GM12878 (cell line): ENCODE measurements around the gene FARSB. TPM values are rescaled to one million over a fixed set of nuclear protein-coding genes. Genes with fewer than 3 reads are reported as not detected.

Source experiments
- ATAC-seq: fragments of 200-7000 bp; cut with Tn5 transposase; 3 replicates; pipeline ENCODE4 v1.9.1; 2020; ENCODE audit warnings: mild to moderate bottlenecking, moderate library complexity
- BruUV-seq: library from RNA; stranded (reverse); fragments of 400-500 nt; replicated peaks from 2 replicates; lab custom pipeline; 2021; lab: Mats Ljungman, UMichigan
- CTCF ChIA-PET: fragments of 300-600 bp; sonication (Branson Sonifier 250); formaldehyde crosslinking; extraction: SDS; loops from one replicate; lab custom pipeline; 2021; ENCODE audit warnings: inconsistent platforms; lab: Yijun Ruan, JAX
- POLR2A ChIA-PET: fragments of 350-600 bp; formaldehyde crosslinking; extraction: SDS; loops from one replicate; lab custom pipeline; 2021; ENCODE audit warnings: inconsistent platforms; lab: Charles Lee
- RAD21 ChIA-PET: fragments of 300-600 bp; sonication (Branson Sonifier 250); formaldehyde crosslinking; loops from one replicate; lab custom pipeline; 2023; ENCODE audit warnings: antibody characterized with exemption; ENCODE audit not compliant: unreplicated experiment; lab: Charles Lee
- SMC1A ChIA-PET: fragments of 300-600 bp; sonication (Branson Sonifier 250); formaldehyde crosslinking; loops from one replicate; lab custom pipeline; 2023; ENCODE audit not compliant: unreplicated experiment, uncharacterized antibody; lab: Charles Lee
- DNase-seq: peaks from one replicate; pipeline ENCODE4 v3.0.0-alpha.2; 2011; ENCODE audit warnings: low read depth, low spot score
- FAIRE-seq: peaks from 3 replicates; lab custom pipeline; 2011; peaks lifted over from hg19 to GRCh38; lab: Jason Lieb, UNC
- H2AFZ ChIP-seq: 2 replicates; pipeline ENCODE4 v1.6.0; 2011; ENCODE audit warnings: low read depth, low read length, control low read depth; ENCODE audit not compliant: control insufficient read depth
- H3K27ac ChIP-seq: 2 replicates; pipeline ENCODE4 v1.5.1; 2011; ENCODE audit warnings: control low read depth; ENCODE audit not compliant: control insufficient read depth, insufficient read depth
- H3K27me3 ChIP-seq, 2 experiments: replicated peaks in 1 of 2; 2 replicates each; pipeline versions ENCODE4 v1.6.0 to v1.6.1; 2011; ENCODE audit warnings: low read length in 1 of 2; ENCODE audit not compliant: control insufficient read depth in 2 of 2, insufficient read depth in 2 of 2
- H3K36me3 ChIP-seq, 2 experiments: 2 replicates each; pipeline ENCODE4 v1.5.1; 2011; ENCODE audit warnings: low read length in 1 of 2; ENCODE audit not compliant: control insufficient read depth in 2 of 2, insufficient read depth in 2 of 2
- H3K4me1 ChIP-seq: 2 replicates; pipeline ENCODE4 v1.6.1; 2011; ENCODE audit warnings: mild to moderate bottlenecking, low read length, moderate library complexity, mixed read lengths; ENCODE audit not compliant: control insufficient read depth, insufficient read depth
- H3K4me2 ChIP-seq: 2 replicates; pipeline ENCODE4 v1.6.0; 2011; ENCODE audit warnings: control low read depth; ENCODE audit not compliant: control insufficient read depth, insufficient read depth
- H3K4me3 ChIP-seq: fragments of 200-600 bp; sonication (generic); 2 replicates; pipeline ENCODE4 v1.5.1; 2016
- H3K79me2 ChIP-seq: 2 replicates; pipeline ENCODE4 v1.6.0; 2011; ENCODE audit warnings: low read length; ENCODE audit not compliant: control insufficient read depth, insufficient read depth
- H3K9ac ChIP-seq: 2 replicates; pipeline ENCODE4 v1.8.0; 2011; ENCODE audit warnings: low read length, control low read depth, mixed read lengths; ENCODE audit not compliant: control insufficient read depth, insufficient read depth
- H3K9me3 ChIP-seq: replicated peaks from 3 replicates; pipeline ENCODE4 v1.5.1; 2011; ENCODE audit warnings: mild to moderate bottlenecking, low read length; ENCODE audit not compliant: control insufficient read depth, insufficient read depth
- H4K20me1 ChIP-seq: 2 replicates; pipeline ENCODE4 v1.6.0; 2011; ENCODE audit not compliant: control insufficient read depth, insufficient read depth
- BCLAF1 ChIP-seq: fragments of 450-650 bp; IDR thresholded peaks from 2 replicates; pipeline ENCODE4 v1.6.1; 2017; ENCODE audit warnings: antibody characterized with exemption, mild to moderate bottlenecking, moderate library complexity
- CBX5 ChIP-seq: sonication (generic); IDR thresholded peaks from 2 replicates; pipeline ENCODE4 v1.6.1; 2016; ENCODE audit warnings: low read depth, moderate library complexity, mild to moderate bottlenecking, inconsistent platforms
- CUX1 ChIP-seq: IDR thresholded peaks from 2 replicates; pipeline ENCODE4 v1.6.1; 2012; ENCODE audit warnings: improper control_type of control experiment, low read depth, low read length; ENCODE audit not compliant: insufficient replicate concordance
- KDM1A ChIP-seq: fragments of 200-600 bp; sonication (generic); IDR thresholded peaks from 2 replicates; pipeline ENCODE4 v1.6.1; 2016; ENCODE audit warnings: borderline replicate concordance
- MLLT1 ChIP-seq: fragments of 450-650 bp; IDR thresholded peaks from 2 replicates; pipeline ENCODE4 v1.6.1; 2016; ENCODE audit warnings: mild to moderate bottlenecking
- MXI1 ChIP-seq: fragments of 150-350 bp; IDR thresholded peaks from 2 replicates; pipeline ENCODE4 v1.6.1; 2011; ENCODE audit warnings: low read depth, mild to moderate bottlenecking, inconsistent platforms, low read length, improper control_type of control experiment
- RB1 ChIP-seq: fragments of 450-650 bp; formaldehyde crosslinking; IDR thresholded peaks from 2 replicates; pipeline ENCODE4 v1.6.1; 2017; ENCODE audit warnings: mild to moderate bottlenecking, borderline replicate concordance
- SPI1 ChIP-seq: IDR thresholded peaks from 2 replicates; pipeline ENCODE4 v1.6.1; 2011; ENCODE audit warnings: low read depth, mild to moderate bottlenecking, low read length, moderate library complexity, borderline replicate concordance; ENCODE audit not compliant: insufficient read depth
- TCF12 ChIP-seq: IDR thresholded peaks from 2 replicates; pipeline ENCODE4 v1.6.1; 2011; ENCODE audit warnings: low read depth, mild to moderate bottlenecking, low read length
- WGBS: methylation state at CpG from one replicate; pipeline ENCODE4 v1.1.6; 2016; ENCODE audit warnings: low lambda C conversion rate; ENCODE audit not compliant: insufficient replicate concordance, insufficient coverage; ENCODE audit errors: missing lambda C conversion rate; 5-methylcytosine and 5-hydroxymethylcytosine counted together
- in situ Hi-C: fragments of 300-500 bp; cut with MboI; formaldehyde crosslinking; loops from 9 replicates; pipeline ENCODE4 v1.14.3; 2018; ENCODE audit warnings: mixed read lengths
- intact Hi-C: fragments of 100-400 bp; cut with micrococcal nuclease; formaldehyde crosslinking; loops from one replicate; pipeline ENCODE4 v1.14.2; 2022; ENCODE audit not compliant: unreplicated experiment
- polyA plus RNA-seq, 11 experiments: library from polyadenylated mRNA; depleted of rRNA in 4 of 11; unstranded in 6 of 11; stranded (reverse) in 5 of 11; fragments of >200 nt; fragmentation: Nextera tagmentation in 4 of 11; fragmentation: Illumina TruSeq in 1 of 11; extraction: Ambion mirVana in 4 of 11; extraction: Trizol in 1 of 11; gene quantifications; 1 replicate in 1 of 11; 2 replicates in 10 of 11; pipeline versions ENCODE4 v1.2.1 to v1.2.3, GENCODE V29; 2011 to 2016; ENCODE audit warnings: inconsistent platforms in 2 of 11, missing spikeins in 2 of 11, low read depth in 1 of 11
- total RNA-seq, 4 experiments: library from RNA; depleted of rRNA in 3 of 4; stranded (reverse); fragments of >200 nt in 3 of 4; fragmentation: Illumina TruSeq in 1 of 4; extraction: Trizol in 1 of 4; gene quantifications; 2 replicates each; pipeline versions ENCODE4 v1.2.1 to v1.2.3, GENCODE V29; 2013 to 2021

Gene FARSB
- total and polyA plus RNA-seq, 10 of the 15 experiments (the other 5 are each of a cell fraction or from before 2014, with no cell fraction given), result 32.4 to 127 (median 73.8) TPM

- in situ Hi-C loops, result no loop called here
- peaks cover 1 to 22% of the 10 kb centered on the region in 2 experiments for H3K36me3 ChIP-seq
- TF ChIP-seq SPI1 (no peak), MXI1 (no peak), BCLAF1 (no peak), TCF12 (no peak), RB1 (no peak), CUX1 (no peak), KDM1A (no peak), CBX5 (no peak), MLLT1 (no peak)
- TF ChIP-seq, all 136 proteins: peak for 0
- no peak overlapping the region for H3K4me3 ChIP-seq
- ChIA-PET RAD21 (no interaction called here), CTCF (interaction anchor here (2.1 kb wide), 1 partner anchor 27 kb away, joined by 5 read pairs; no protein-coding TSS in a partner anchor), POLR2A (no interaction called here), SMC1A (no interaction called here)
- H3K4me2 ChIP-seq, result no peak overlapping the region
- no peak overlapping the region for H3K9ac ChIP-seq
- BruUV-seq, result no TSS peak
- H3K9me3 ChIP-seq, result no peaks in the 10 kb centered on the region
- WGBS, result 94% methylated on average over 4 of the region's 4 CpGs
- H3K79me2 ChIP-seq, result no peaks in the 10 kb centered on the region
- ATAC-seq (no peak), DNase-seq (no peak), FAIRE-seq (no peak)
- H4K20me1 ChIP-seq, result no peaks in the 10 kb centered on the region
- H2AFZ ChIP-seq, result no peak overlapping the region
- intact Hi-C loops, result no loop called here
- H3K27me3 ChIP-seq, result no peaks in the 10 kb centered on the region
- H3K27ac ChIP-seq, result no peak overlapping the region
- no peaks in the 10 kb centered on the region for H3K4me1 ChIP-seq
These were observed 34.0 kb downstream of the FARSB start for GRCh38 chr2:222621893-222622292.
